IPS-18c (cell line): ENCODE results near the gene ACAP3.

Experiments
- H3K4me3 ChIP-seq: 2 replicates; pipeline ENCODE4 v1.7.0; 2013; ENCODE audit warnings: low read depth, mild to moderate bottlenecking, low read length, moderate library complexity; ENCODE audit not compliant: insufficient read depth
- H3K9me3 ChIP-seq: one replicate; pipeline ENCODE4 v1.6.1; 2013; ENCODE audit warnings: mild to moderate bottlenecking, low read length, moderate library complexity; ENCODE audit not compliant: control insufficient read depth, insufficient read depth

ACAP3 gene

GRCh38 chr1:1285102-1285571, 22.6 kb downstream of the ACAP3 start:
- Histone ChIP-seq H3K9me3 (no peaks in the 10 kb centered on the region), H3K4me3 (no peak overlapping the region)

- no peak overlapping the region for H3K4me3 ChIP-seq
- no peaks in the 10 kb centered on the region for H3K9me3 ChIP-seq
These were observed 23.3 kb downstream of the ACAP3 start for GRCh38 chr1:1284221-1285101.

- Histone ChIP-seq H3K9me3 (no peaks in the 10 kb centered on the region), H3K4me3 (no peak overlapping the region)
These were observed 23.9 kb downstream of the ACAP3 start for GRCh38 chr1:1283821-1284220.

- Histone ChIP-seq H3K4me3 (no peak overlapping the region), H3K9me3 (no peaks in the 10 kb centered on the region)
These were observed 24.7 kb downstream of the ACAP3 start for GRCh38 chr1:1282998-1283397.

GRCh38 chr1:1281533-1282321, 26.0 kb downstream of the ACAP3 start:
- Histone ChIP-seq H3K4me3 (no peak overlapping the region), H3K9me3 (no peaks in the 10 kb centered on the region)

- H3K4me3 ChIP-seq = no peak overlapping the region
These were observed 26.8 kb downstream of the ACAP3 start for GRCh38 chr1:1280782-1281481.

GRCh38 chr1:1279028-1279427, 28.7 kb downstream of the ACAP3 start:
- no peaks in the 10 kb centered on the region for H3K9me3 ChIP-seq
- H3K4me3 ChIP-seq = no peak overlapping the region

More at GRCh38 chr1:1280782-1281481, 26.8 kb downstream of the ACAP3 start:
- no peaks in the 10 kb centered on the region for H3K9me3 ChIP-seq

- Histone ChIP-seq H3K9me3 (no peaks in the 10 kb centered on the region), H3K4me3 (no peak overlapping the region)
These were observed 29.1 kb downstream of the ACAP3 start for GRCh38 chr1:1278620-1279019.

- Histone ChIP-seq H3K4me3 (no peak overlapping the region), H3K9me3 (no peaks in the 10 kb centered on the region)
These were observed 31.9 kb downstream of the ACAP3 start for GRCh38 chr1:1275836-1276235.

GRCh38 chr1:1274931-1275431, 32.7 kb downstream of the ACAP3 start:
- no peaks in the 10 kb centered on the region for H3K9me3 ChIP-seq
- no peak overlapping the region for H3K4me3 ChIP-seq

GRCh38 chr1:1274299-1274930, 33.3 kb downstream of the ACAP3 start:
- Histone ChIP-seq H3K9me3 (no peaks in the 10 kb centered on the region), H3K4me3 (peak overlapping the region; percentile 72)

GRCh38 chr1:1273512-1274298, 34.0 kb downstream of the ACAP3 start, which contains the start of gene UBE2J2:
UBE2J2 (minus strand) TSS chr1:1273854; CDS start chr1:1267992, 5,862 bp downstream.
- no peaks in the 10 kb centered on the region for H3K9me3 ChIP-seq

GRCh38 chr1:1273209-1273511, 34.6 kb downstream of the ACAP3 start:
- no peaks in the 10 kb centered on the region for H3K9me3 ChIP-seq
- peak overlapping the region; percentile 86 for H3K4me3 ChIP-seq

More at GRCh38 chr1:1273512-1274298, 34.0 kb downstream of the ACAP3 start, which contains the start of gene UBE2J2:
- peak within 1 kb of the TSS; percentile 86 for H3K4me3 ChIP-seq

- H3K4me3 ChIP-seq = peak overlapping the region; percentile 86
- H3K9me3 ChIP-seq = no peaks in the 10 kb centered on the region
These were observed 35.2 kb downstream of the ACAP3 start for GRCh38 chr1:1272341-1273208.

- no peaks in the 10 kb centered on the region for H3K9me3 ChIP-seq
- H3K4me3 ChIP-seq = no peak overlapping the region
These were observed 36.9 kb downstream of the ACAP3 start for GRCh38 chr1:1270813-1271212.
